H9 (cell line): ENCODE results near the gene CCL20. TPM values are rescaled to one million over a fixed set of nuclear protein-coding genes. Genes with fewer than 3 reads are reported as not detected.

ENCODE experiments used
- DNase-seq: peaks from one replicate; pipeline ENCODE4 v3.0.0-alpha.2; 2017
- H2AFZ ChIP-seq: one replicate; pipeline ENCODE4 v1.6.1; 2013; ENCODE audit warnings: mild to moderate bottlenecking, low read length, control low read depth, moderate library complexity
- H2AK5ac ChIP-seq: 2 replicates; pipeline ENCODE4 v1.6.1; 2013; ENCODE audit warnings: low read length, control low read depth, mixed read lengths; ENCODE audit not compliant: insufficient read length
- H2BK120ac ChIP-seq: one replicate; pipeline ENCODE4 v1.6.1; 2013; ENCODE audit warnings: low read depth, mild to moderate bottlenecking, low read length, control low read depth, inconsistent platforms; ENCODE audit not compliant: poor library complexity, severe bottlenecking
- H2BK12ac ChIP-seq: 2 replicates; pipeline ENCODE4 v1.6.1; 2013; ENCODE audit warnings: low read length, control low read depth, mixed read lengths, low read depth; ENCODE audit not compliant: insufficient read length
- H2BK15ac ChIP-seq: 2 replicates; pipeline ENCODE4 v1.6.1; 2013; ENCODE audit warnings: low read depth, low read length, control low read depth
- H2BK20ac ChIP-seq: one replicate; pipeline ENCODE4 v1.6.1; 2013; ENCODE audit warnings: low read depth, mild to moderate bottlenecking, low read length, control low read depth, inconsistent platforms; ENCODE audit not compliant: poor library complexity, severe bottlenecking
- H2BK5ac ChIP-seq: 2 replicates; pipeline ENCODE4 v1.6.1; 2013; ENCODE audit warnings: low read length, control low read depth, mixed read lengths; ENCODE audit not compliant: insufficient read length
- H3K14ac ChIP-seq: 2 replicates; pipeline ENCODE4 v1.6.1; 2013; ENCODE audit warnings: low read length, control low read depth; ENCODE audit not compliant: insufficient read depth
- H3K18ac ChIP-seq: 2 replicates; pipeline ENCODE4 v1.6.1; 2013; ENCODE audit warnings: low read depth, mild to moderate bottlenecking, mixed read lengths, low read length, control low read depth; ENCODE audit not compliant: insufficient read length
- H3K23ac ChIP-seq: 2 replicates; pipeline ENCODE4 v1.6.1; 2013; ENCODE audit warnings: low read length, control low read depth, mixed read lengths, low read depth; ENCODE audit not compliant: insufficient read length
- H3K23me2 ChIP-seq: 2 replicates; pipeline ENCODE4 v1.6.1; 2013; ENCODE audit warnings: low read depth, mild to moderate bottlenecking, mixed read lengths, low read length, control low read depth; ENCODE audit not compliant: insufficient read length, poor library complexity, severe bottlenecking
- H3K27ac ChIP-seq: 2 replicates; pipeline ENCODE4 v1.5.1; 2013; ENCODE audit warnings: low read length, control low read depth, mixed read lengths, low read depth; ENCODE audit not compliant: insufficient read length
- H3K27me3 ChIP-seq: 2 replicates; pipeline ENCODE4 v1.6.1; 2013; ENCODE audit warnings: low read length, control low read depth, inconsistent platforms; ENCODE audit not compliant: insufficient read depth
- H3K4ac ChIP-seq: 2 replicates; pipeline ENCODE4 v1.6.1; 2013; ENCODE audit warnings: low read depth, mild to moderate bottlenecking, control low read depth, inconsistent platforms, low read length, moderate library complexity
- H3K4me1 ChIP-seq: 2 replicates; pipeline ENCODE4 v1.6.1; 2013; ENCODE audit warnings: low read length, control low read depth, inconsistent platforms; ENCODE audit not compliant: insufficient read depth
- H3K4me2 ChIP-seq: 2 replicates; pipeline ENCODE4 v1.6.1; 2013; ENCODE audit warnings: low read length, control low read depth, mixed read lengths; ENCODE audit not compliant: insufficient read length, insufficient read depth
- H3K56ac ChIP-seq: 2 replicates; pipeline ENCODE4 v1.6.1; 2013; ENCODE audit warnings: low read depth, mild to moderate bottlenecking, mixed read lengths, low read length, control low read depth; ENCODE audit not compliant: insufficient read length
- H3K79me1 ChIP-seq: 2 replicates; pipeline ENCODE4 v1.6.1; 2013; ENCODE audit warnings: low read depth, mild to moderate bottlenecking, moderate library complexity, low read length, control low read depth, inconsistent platforms; ENCODE audit not compliant: insufficient read depth, poor library complexity, severe bottlenecking
- H3K79me2 ChIP-seq: 2 replicates; pipeline ENCODE4 v1.6.1; 2013; ENCODE audit warnings: low read length, control low read depth, inconsistent platforms; ENCODE audit not compliant: insufficient read depth
- H3K9ac ChIP-seq: 2 replicates; pipeline ENCODE4 v1.6.1; 2013; ENCODE audit warnings: low read length, control low read depth, mixed read lengths; ENCODE audit not compliant: insufficient read length; ENCODE audit errors: extremely low read depth
- H3K9me3 ChIP-seq: one replicate; pipeline ENCODE4 v1.6.1; 2013; ENCODE audit warnings: low read depth, low read length, inconsistent platforms; ENCODE audit not compliant: control insufficient read depth
- H3T11ph ChIP-seq: one replicate; pipeline ENCODE4 v1.6.1; 2013; ENCODE audit warnings: mild to moderate bottlenecking, low read length, control low read depth, inconsistent platforms
- H4K20me1 ChIP-seq: one replicate; pipeline ENCODE4 v1.6.1; 2013; ENCODE audit not compliant: control insufficient read depth, insufficient read length, insufficient read depth
- H4K5ac ChIP-seq: 2 replicates; pipeline ENCODE4 v1.6.1; 2013; ENCODE audit warnings: low read depth, mild to moderate bottlenecking, mixed read lengths, low read length, control low read depth; ENCODE audit not compliant: insufficient read length
- H4K8ac ChIP-seq: replicated peaks from 2 replicates; pipeline ENCODE4 v1.6.1; 2013; ENCODE audit warnings: low read length, control low read depth, mixed read lengths, low read depth; ENCODE audit not compliant: insufficient read length
- H4K91ac ChIP-seq: 2 replicates; pipeline ENCODE4 v1.6.1; 2013; ENCODE audit warnings: low read depth, mild to moderate bottlenecking, moderate library complexity, mixed read lengths, low read length, control low read depth; ENCODE audit not compliant: insufficient read length
- H3K27ac Mint-ChIP-seq, 3 experiments: 2 replicates in 2 of 3; 3 replicates in 1 of 3; pipeline ENCODE4 v1.8.0; 2020 to 2021; ENCODE audit warnings: mixed read lengths in 3 of 3, mild to moderate bottlenecking in 1 of 3, moderate library complexity in 1 of 3
- H3K27me3 Mint-ChIP-seq: 2 replicates; pipeline ENCODE4 v1.8.0; 2021; ENCODE audit warnings: low read depth, mild to moderate bottlenecking, moderate library complexity, mixed read lengths
- H3K36me3 Mint-ChIP-seq, 3 experiments: 2 replicates in 2 of 3; 3 replicates in 1 of 3; pipeline ENCODE4 v1.8.0; 2020 to 2021; ENCODE audit warnings: low read depth in 3 of 3, mixed read lengths in 3 of 3; ENCODE audit not compliant: insufficient read depth in 1 of 3
- H3K4me1 Mint-ChIP-seq, 2 experiments: 2 replicates each; pipeline ENCODE4 v1.8.0; 2020; ENCODE audit warnings: mixed read lengths in 2 of 2
- H3K4me3 Mint-ChIP-seq, 2 experiments: 2 replicates in 1 of 2; 3 replicates in 1 of 2; pipeline ENCODE4 v1.8.0; 2020 to 2021; ENCODE audit warnings: mild to moderate bottlenecking in 2 of 2, mixed read lengths in 2 of 2, moderate library complexity in 1 of 2
- H3K9me3 Mint-ChIP-seq, 2 experiments: 2 replicates in 1 of 2; 3 replicates in 1 of 2; pipeline ENCODE4 v1.8.0; 2020; ENCODE audit warnings: mild to moderate bottlenecking in 2 of 2, mixed read lengths in 2 of 2, moderate library complexity in 1 of 2
- CTCF ChIP-seq: fragments of 200-600 bp; sonication (generic); conservative IDR thresholded peaks from 3 replicates; pipeline ENCODE4 v1.8.0; 2021; ENCODE audit warnings: antibody characterized with exemption, mild to moderate bottlenecking
- WGBS: extraction: QIAGEN DNeasy Blood & Tissue Kit; methylation state at CpG from one replicate; pipeline ENCODE4 v1.1.7; 2013; ENCODE audit warnings: missing lambda C conversion rate, low lambda C conversion rate, mixed read lengths; ENCODE audit not compliant: insufficient read length; ENCODE audit errors: extremely low coverage; 5-methylcytosine and 5-hydroxymethylcytosine counted together
- total RNA-seq: library from RNA; stranded (reverse); gene quantifications from 2 replicates; pipeline ENCODE4 v1.2.1, GENCODE V29; 2021

Gene CCL20
- total RNA-seq, 1 experiment from 2014 or later, result not detected

DNA sequence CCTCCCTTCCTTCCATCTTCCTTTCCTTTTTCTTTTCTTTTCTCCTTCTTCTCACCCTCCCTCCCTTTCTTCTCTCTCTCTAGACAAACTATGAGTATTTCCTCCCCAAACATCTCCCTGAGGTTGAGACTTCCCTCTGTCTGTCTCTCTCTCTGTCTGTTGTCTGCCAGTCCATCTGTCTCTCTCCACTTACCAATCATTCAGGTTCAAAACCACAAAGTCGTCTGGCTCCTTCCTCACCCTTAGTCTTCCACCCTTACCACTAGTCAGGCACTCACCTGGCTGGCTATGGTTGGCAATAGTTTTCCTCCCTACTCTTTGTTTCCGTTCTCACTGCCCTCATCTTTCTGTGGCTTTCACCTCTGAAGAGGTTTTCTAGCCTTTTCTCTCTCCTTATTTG lies 12.9 kb downstream of the CCL20 start:
- H4K5ac ChIP-seq, result no peak overlapping the region
- no CpG with 5 or more reads among the region's 2 CpGs for WGBS
- no peak overlapping the region for H3K14ac ChIP-seq
- no peak overlapping the region for H2BK120ac ChIP-seq
- H3K56ac ChIP-seq, result no peak overlapping the region
- peaks cover 3% of the 10 kb centered on the region in 2 experiments; a peak in 2 of 4 replicates for H3K4me1 Mint-ChIP-seq
- H3T11ph ChIP-seq, result no peak overlapping the region
- no peak overlapping the region for H2BK20ac ChIP-seq
- H4K20me1 ChIP-seq, result no peaks in the 10 kb centered on the region
- no peak for DNase-seq
- no peak overlapping the region; a peak in 1 of 7 replicates for H3K27ac Mint-ChIP-seq
- H2AFZ ChIP-seq, result no peak overlapping the region
- H3K27me3 Mint-ChIP-seq, result no peaks in the 10 kb centered on the region
- no peak overlapping the region for H3K27ac ChIP-seq
- H3K23me2 ChIP-seq, result no peaks in the 10 kb centered on the region
- no peak overlapping the region for H3K4me3 Mint-ChIP-seq
- no peak overlapping the region for H3K4ac ChIP-seq
- H3K4me2 ChIP-seq, result no peak overlapping the region
- H3K9me3 Mint-ChIP-seq, result no peaks in the 10 kb centered on the region; a peak in 1 of 5 replicates
- no peaks in the 10 kb centered on the region for H3K79me2 ChIP-seq
- H3K36me3 Mint-ChIP-seq, result no peaks in the 10 kb centered on the region
- H3K9me3 ChIP-seq, result no peaks in the 10 kb centered on the region
- TF ChIP-seq CTCF, result no peak
- no peak overlapping the region for H2BK15ac ChIP-seq
- no peaks in the 10 kb centered on the region for H3K79me1 ChIP-seq
- H3K27me3 ChIP-seq, result no peaks in the 10 kb centered on the region
- no peak overlapping the region for H4K91ac ChIP-seq
- H3K4me1 ChIP-seq, result no peaks in the 10 kb centered on the region
- H2BK5ac ChIP-seq, result no peak overlapping the region
- no peak overlapping the region for H2AK5ac ChIP-seq
- no peak overlapping the region for H3K9ac ChIP-seq
- H2BK12ac ChIP-seq, result no peak overlapping the region
- H4K8ac ChIP-seq, result no peak overlapping the region
- H3K23ac ChIP-seq, result no peak overlapping the region
- no peak overlapping the region for H3K18ac ChIP-seq
